GM18499 (cell line): Measurements from ENCODE around the gene FAM47C.
"Not testable (repeated sequence)": the region's sequence is repeated elsewhere in the genome, so short reads cannot be mapped to it uniquely, and the experiment has no call there.

Source experiments
- ATAC-seq: cut with Tn5 transposase; IDR thresholded peaks from one replicate; pipeline ENCODE4 v1.9.1; 2021; ENCODE audit warnings: moderate number of reproducible peaks; ENCODE audit not compliant: insufficient read depth, unreplicated experiment

FAM47C gene

DNA sequence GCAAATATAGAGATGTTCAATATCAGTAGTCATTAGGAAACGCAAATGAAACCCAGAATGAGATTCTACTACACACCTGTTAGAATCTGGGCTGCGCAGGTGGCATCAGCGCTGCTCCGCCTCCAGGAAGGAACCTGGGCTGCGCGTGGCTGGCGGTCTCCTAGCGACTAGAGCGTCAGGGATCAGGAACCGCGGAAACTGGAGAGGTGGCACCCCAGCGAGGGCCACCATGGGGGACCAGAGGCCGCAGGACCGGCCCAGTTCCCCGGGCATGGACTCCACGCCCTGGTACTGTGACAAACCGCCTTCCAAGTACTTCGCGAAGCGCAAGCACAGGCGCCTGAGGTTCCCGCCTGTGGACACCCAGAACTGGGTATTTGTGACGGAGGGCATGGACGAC lies at the start of gene FAM47C:
FAM47C (plus strand) TSS at position 185 of the 400 bp plus-strand sequence; CDS start at position 230, 45 bp downstream.
- ATAC-seq, result not testable (repeated sequence)

DNA sequence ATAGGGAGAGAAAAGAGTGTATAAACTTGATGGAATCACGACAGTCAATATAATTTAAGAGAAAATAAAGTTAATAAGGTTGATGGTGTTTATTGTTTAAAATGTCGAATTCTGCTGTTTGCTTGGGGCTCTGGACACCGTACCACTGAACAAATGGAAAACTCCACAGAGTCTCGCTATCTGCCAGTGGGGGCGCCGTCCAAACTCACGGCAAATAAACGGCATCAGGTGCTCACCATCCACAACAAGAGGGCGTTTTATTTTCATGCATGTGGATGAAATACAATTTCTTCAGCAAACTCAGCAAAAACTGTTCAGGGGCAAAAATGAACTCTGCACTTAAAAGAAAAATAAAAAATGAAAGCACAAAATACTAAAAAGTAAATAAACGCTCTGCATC lies 46.6 kb upstream of the FAM47C start:
- ATAC-seq, result no peak

DNA sequence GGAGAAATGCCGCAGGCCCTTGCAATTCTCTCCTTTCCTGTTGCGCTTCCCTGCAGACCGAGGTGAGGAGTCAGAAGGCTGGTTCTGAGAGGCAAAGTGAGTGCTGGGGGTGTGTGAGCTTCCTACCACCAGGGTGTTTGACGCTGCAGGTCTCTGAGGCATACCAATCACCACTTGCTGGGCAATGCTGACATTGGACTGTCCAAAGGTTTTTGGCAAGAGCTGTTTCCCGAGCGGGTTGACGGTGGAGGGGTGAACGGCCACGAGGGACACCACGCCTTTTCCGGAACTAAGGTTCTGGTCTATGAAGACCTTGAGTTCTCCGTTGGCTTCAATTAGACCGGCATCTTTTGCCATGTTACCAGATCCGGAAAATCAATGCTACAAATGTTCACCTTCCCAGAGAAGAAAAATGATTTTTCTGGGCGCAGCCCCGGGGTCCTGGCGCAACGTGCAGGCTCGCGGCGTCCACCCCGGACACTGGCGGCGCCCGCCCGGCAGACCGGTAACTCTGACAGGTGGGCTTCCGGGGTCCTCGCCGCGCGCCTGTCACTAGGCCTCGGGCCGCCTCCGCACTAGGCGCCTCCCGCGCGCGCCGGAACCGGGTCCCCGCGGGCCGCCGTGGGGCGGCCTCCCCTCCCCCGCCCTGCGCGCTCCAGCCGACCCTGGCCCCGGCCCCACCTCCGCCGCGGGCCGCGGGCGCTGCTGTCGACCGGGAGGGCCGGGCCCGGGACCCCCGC lies 44.9 kb upstream of the FAM47C start:
- no peak for ATAC-seq

DNA sequence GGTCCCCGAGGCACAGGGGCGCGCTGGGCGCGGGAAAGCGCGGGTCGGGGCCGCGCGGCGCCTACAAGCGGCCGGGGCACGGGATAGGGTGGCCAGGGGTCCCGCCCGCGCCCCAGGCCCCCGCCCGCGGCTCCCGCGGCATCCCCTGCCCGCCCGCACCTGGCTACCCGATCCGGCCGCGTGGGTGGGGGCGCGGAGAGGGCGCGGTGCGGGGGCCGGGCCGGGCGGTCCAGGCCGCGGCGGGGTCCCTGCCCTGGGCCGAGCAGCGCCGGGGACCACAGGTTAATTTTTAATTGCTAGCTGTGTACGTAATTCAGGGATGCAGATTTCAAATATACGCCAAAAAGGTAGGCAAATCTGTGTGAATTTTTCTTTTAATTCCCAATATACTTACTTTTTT lies 44.3 kb upstream of the FAM47C start:
- ATAC-seq, result no peak

DNA sequence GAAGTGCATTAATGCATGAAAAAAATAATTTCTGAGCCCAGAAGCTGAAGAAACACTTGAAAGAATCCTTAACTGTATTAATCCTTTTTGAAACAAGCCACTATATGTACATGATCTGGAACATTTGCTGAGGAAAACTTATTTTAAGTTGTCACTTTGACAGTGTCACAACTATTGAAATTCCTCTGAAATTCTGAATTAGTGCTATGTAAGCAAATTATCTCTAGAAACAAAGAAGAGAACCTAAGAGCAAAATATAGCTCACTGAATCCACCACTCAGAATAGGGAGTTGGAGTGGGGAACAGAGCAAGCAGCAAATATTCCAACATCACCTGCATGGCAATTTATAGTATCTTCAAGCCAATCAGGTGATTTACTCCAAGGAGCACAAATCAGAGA lies 34.6 kb upstream of the FAM47C start:
- ATAC-seq, result no peak

DNA sequence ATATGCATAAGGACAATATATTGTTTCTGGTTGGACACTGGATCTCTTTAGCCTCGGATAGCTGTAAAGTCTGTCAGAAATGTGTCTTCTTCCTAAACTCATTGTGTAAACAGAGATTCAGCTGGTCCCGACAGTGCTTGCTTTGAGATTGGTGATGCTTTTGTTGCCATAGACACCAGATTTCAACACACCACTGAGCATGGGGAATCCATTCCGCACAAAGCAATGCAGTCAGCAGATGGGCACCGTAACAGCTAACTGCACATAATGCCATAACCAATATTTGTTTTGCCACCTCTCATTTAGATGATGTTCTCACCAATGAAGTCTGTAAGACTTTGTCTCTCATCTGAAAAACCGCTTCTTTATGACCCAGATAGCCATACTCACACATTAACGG lies 33.3 kb upstream of the FAM47C start:
- ATAC-seq, result no peak

DNA sequence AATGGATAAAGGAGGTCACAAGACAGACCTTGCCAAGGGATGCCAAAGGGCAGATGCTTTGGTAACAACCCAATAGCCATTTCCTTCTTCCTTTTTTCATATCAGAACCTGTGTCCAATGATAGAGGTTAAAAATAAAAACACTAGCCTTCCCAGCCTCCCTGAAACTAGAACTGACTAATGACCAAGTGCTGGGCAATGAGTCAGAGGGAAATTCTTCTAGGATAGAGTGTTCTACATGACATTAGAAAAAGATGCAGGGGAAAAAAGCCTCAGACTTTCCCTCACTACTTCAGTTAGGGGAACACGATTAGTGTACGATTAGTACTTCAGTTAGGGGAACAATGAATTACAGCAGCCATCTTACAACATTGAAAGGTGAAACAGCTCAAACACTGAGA lies 29.3 kb upstream of the FAM47C start:
- ATAC-seq, result no peak

DNA sequence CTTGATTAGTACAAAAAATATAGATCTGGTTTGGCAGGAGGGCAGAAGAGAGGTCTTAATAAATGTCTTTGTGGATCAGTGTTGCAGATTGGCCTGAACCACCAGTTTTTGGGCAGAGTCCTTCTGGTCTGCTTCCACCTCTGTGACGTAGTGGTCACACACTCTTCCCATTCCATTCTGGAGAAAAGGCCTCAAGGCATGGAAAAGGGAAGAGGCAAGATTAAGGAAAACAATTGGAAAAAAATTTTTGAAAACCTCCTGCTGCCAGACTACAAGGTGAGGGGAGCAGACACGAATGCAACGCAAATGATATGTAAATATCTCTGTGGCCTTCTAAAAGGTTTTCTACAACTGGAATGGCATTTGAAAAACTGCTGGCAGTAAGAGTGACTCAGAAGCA lies 24.3 kb upstream of the FAM47C start:
- no peak for ATAC-seq

DNA sequence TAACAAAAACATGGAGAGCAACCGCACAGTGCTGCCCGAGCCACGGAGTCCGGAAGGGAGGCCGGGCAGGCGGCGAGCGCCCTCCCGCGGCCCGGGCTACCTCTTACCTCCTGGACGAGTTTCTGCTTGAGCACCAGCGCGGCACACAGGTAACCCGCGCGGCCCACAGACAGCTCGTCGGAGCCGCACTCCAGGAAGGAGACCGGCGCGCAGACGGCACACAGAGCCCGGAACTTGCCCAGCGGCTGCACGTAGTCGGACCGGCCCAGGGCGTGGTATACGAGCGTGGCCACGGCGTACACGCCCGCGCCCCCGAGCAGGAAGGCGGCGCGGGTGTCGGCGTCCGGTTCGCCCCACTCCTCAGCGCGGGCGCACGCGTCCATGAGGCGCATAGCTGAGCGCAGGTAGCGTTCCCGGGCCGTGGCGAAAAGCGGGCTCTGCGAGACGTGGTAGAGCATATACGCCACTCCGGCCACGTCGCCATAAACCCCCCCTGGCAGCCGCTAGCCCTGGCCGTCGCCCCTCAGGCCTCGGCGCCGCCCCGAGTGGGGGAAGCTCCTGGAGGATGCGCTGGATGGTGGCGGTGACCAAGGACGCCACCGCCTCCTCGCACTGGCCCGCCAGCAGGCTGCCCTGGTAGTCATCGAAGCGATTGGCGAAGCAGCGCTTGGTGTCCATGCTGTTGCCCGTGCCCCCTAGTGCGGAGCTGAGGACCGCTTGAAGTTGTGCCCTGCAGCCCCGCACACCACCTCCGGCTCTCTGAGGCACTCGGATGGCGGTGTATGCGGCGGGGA lies 22.6 kb upstream of the FAM47C start:
- not testable (repeated sequence) for ATAC-seq

DNA sequence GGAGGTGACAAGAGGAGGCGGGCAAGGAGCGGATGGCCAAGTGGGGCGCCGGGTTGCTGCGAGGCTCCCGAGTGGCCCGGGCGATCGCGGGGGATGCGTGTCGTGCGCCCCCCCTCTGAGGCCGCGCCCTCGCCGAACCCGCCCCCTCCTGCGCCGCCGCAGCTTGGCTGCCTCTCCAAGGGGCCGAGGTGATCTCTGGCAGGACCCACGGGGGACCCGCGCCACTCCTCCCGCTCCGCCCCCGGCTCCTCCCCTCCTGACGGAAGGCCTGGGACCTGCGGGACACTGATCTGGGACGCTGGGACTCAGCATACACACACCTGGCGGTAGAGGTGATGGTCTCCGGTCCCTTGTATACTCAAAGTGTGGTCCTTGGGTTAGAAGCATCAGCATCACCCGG lies 21.9 kb upstream of the FAM47C start:
- ATAC-seq, result no peak

DNA sequence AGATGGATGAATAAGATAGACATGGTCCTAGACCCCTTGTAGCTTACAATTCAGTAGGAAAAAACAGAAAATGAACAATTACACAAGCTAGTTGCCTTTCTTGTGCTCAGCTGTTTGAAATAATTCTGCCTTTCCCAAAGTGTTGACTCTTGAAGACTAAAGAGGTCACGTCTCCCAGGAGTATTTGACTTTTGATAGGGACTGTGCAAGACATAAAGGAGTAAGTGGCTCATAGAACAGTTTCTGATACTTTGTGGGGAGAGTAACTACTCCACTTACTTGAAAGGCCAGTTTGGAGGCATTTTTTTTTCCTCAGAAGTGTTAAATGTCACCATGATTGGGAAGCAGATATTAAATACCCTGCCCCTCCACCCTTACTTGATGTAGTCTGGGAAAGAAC lies 21.0 kb upstream of the FAM47C start:
- not testable (repeated sequence) for ATAC-seq

DNA sequence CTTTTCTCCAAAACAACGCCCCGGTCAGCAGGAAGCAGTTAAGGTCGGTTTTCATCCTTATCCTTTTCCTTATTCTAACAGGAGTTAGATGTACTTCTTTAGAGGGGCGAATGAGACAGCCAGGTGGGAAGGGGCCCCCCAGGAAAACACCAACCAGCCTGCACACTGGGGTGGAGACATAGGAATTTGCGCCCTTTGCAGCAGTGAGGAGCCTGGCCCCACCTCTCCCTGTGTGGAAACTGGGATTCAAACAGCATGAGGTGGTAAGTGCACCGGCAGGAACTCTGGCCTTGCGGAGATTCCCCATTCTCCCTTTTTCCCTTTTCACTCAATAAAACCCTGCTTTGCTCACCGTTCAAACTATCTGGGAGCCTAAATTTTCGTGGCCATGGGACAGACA lies 8.0 kb upstream of the FAM47C start:
- ATAC-seq, result no peak

DNA sequence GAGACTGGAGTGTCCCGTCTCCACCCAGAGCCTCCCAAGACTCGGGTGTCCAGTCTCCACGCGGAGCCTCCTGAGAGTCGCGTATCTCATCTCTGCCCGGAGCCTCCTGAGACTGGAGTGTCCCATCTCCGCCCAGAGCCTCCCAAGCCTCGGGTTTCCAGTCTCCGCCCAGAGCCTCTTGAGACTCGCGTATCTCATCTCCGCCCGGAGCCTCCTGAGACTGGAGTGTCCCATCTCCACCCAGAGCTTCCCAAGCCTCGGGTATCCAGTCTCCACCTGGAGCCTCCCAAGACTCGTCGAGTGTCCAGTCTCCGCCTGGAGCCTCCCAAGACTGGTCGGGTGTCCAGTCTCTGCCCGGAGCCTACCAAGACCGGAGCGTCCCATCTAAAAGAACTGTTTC lies 2.3 kb downstream of the FAM47C start:
- ATAC-seq, result no peak

DNA sequence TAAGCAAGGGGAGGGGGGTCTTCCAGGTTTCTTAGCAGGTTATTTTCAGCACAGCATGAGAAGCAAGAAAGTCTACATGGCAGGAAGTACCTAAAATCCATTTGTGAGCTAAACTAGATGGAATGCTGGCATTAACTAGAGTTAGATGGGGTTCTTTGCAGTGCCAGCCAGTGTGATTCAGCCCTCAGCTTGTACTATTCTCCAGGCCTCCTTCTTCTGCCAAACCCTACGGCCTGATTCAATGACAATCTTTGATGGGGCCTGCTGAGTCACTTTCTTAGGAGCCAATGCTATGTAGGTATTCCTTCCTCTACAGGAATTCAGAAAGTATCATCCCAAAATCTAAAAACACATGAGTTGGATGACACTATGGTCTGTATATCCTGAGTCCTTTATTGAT lies 26.1 kb downstream of the FAM47C start:
- ATAC-seq, result not testable (repeated sequence)

DNA sequence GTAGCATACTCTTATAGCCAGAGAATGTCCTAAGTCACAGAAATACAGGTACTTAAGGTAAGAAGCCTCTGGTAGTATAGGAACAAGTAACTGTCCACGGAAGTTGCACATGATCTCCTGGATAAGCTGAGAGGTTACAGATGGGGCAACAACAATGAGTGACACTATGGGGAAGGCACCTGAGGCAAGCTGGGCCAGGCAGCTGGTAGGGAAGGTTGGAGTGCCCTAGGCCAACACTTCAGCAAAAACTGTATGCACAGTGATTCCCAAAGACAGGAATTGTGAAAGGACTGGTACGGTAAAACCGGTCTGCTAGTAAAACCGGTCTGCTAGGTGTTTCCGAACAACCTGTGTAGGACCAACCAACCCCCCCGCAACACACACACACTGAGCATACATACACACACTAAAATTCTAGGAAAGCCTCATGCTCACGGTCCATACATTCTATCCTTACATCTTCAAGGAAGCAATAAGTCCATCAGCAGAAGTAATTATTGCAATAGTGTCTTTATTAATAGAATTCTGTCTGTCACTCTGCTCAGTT lies 28.6 kb downstream of the FAM47C start:
- not testable (repeated sequence) for ATAC-seq

DNA sequence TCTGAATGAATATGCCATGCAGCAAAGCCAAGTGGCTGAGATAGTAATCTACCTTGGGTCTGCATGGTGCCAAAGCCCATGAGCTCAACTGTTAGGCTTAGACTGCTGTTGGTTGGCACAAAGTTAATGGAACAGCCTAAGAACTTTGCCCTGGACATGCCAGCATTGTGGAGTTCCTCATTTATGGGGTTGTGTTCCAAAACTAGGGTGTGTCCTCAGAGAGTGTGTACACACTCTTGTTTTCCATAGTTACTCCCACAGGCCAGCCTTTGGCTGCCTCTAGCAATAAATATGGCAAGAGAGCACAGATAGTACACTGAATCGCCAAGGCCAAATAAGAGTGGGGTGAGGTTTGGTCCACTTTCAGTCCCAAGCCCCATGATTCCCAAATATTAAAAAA lies 30.6 kb downstream of the FAM47C start:
- not testable (repeated sequence) for ATAC-seq

DNA sequence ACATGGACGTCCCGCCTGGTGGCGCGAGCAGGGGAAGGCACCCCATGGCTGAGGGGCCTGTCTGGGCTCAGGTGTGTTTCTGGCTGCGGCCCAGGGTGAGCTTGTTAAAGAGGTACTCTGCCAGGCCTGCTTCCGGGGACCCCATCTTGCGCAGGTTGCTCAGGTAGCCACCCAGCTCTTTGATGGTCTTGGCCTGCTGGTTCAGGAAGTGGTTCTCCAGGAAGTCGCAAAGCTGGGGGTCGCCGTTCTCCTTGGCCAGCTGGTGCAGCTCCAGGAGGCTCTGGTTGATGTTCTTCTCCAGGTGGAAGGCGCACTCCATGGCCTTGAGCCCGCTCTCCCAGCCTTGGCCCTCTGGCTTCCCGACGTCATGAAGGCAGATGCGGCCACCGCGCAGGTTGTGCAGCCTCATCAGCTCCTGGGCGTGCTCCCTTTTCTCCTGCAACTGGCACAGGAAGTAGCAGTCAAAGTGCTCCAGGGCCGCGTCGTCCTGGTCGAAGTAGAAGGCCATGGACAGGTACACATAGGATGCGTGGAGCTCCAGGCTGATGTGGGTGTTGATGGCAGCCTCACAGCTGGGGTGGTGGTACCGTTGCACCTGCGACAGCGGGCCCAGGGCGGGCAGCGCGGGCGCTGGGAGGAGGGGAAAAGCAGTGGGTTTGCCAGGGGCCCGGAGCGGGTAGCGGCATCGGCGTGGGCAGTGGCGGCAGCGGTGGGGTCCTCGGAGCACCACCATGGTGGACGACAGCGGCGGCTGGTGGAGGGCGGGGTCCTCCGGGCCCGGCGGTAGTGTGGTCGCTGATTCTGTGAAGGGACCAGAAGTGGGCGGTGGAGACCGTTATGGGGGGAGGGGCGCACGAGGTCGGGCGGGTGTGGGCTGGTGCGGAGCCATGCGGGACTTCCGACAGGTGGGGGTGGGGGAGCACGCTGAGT lies 35.1 kb downstream of the FAM47C start:
- not testable (repeated sequence) for ATAC-seq

DNA sequence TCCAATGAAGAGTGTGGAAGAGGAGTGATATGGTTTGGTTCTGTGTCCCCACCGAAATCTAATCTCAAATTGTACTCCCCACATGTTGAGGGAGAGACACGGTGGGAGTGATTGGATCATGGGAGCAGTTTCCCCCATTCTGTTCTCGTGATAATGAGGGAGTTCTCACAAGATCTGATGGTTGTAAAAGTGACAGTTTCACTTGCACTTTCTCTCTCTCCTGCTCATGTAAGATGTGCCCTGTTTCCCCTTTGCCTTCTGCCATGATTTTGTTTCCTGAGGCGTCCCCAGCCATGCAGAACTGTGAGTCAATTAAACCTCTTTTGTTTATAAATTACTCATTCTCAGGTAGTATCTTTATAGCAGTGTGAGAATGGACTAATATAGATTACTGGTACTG lies 39.6 kb downstream of the FAM47C start:
- no peak for ATAC-seq

DNA sequence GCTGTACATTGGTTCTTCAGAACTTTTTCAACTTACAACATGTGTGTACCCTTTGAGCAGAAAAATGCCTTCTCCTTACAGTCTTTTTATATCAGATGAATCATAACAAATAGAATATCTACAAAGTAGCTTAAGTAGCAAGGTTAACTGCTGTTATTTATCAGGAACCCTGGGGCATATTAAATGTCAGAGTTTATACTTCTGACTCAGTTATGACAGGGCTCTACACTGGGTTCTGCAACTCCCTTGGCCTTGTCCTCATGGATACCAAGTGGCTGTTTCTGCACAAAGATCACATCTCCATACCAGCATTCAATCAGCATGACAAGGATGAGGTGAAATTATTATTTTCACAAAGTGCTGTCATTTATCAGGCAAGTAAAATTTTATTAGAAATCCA lies 49.4 kb downstream of the FAM47C start:
- ATAC-seq, result not testable (repeated sequence)

DNA sequence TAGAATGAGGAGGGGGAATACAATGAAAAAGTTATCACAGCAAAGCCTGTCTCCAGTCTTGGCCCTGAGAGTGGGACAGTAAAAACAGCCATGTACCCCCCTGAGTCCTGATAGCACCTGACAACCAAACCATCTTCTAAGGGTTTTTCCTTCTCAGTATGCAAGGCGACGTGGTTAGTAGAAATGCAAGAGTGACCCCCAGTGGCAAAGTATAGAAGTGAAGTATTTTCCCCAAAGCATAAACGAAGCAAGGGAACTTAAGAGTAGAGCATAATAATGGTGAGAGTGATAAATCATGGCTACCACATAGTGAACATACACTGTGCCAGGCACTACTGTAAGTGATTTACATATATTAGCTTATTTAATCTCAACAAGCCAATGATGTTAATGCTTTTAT lies 52.8 kb downstream of the FAM47C start:
- peak; percentile 70 for ATAC-seq
